Esophagus squamous epithelium (tissue), 4 donors: ENCODE results near the gene ATP8B3.

Experiments used
- CTCF ChIP-seq, 6 experiments: fragments of 450-650 bp in 4 of 6; fragments of 200-600 bp in 2 of 6; sonication (generic) in 2 of 6; IDR thresholded peaks; one replicate each; pipeline ENCODE4 v1.5.1; 2016 to 2019; ENCODE audit warnings: antibody characterized with exemption in 6 of 6, mild to moderate bottlenecking in 4 of 6, moderate library complexity in 4 of 6
- POLR2A ChIP-seq, 4 donors: fragments of 450-650 bp; IDR thresholded peaks; one replicate each; pipeline ENCODE4 v1.6.1; 2017; ENCODE audit warnings: antibody characterized with exemption in 4 of 4, mild to moderate bottlenecking in 4 of 4, moderate library complexity in 3 of 4

DNA sequence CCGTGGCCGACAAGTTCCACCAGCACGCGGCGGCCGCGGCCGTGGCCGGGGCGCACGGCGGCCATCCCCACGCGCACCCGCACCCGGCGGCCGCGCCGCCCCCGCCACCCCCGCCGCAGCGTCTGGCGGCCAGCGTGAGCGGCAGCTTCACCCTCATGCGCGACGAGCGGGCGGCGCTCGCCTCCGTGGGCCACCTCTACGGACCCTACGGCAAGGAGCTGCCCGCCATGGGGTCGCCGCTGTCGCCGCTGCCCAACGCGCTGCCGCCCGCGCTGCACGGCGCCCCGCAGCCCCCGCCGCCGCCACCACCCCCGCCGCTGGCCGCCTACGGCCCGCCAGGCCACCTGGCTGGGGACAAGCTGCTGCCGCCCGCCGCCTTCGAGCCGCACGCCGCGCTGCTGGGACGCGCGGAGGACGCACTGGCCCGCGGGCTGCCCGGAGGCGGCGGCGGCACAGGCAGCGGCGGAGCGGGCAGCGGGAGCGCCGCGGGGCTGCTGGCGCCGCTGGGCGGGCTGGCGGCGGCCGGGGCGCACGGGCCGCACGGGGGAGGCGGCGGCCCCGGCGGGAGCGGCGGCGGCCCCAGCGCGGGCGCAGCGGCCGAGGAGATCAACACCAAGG is 57.9 kb downstream of the ATP8B3 start:
- TF ChIP-seq CTCF (IDR thresholded peaks at IDR 0.05) (no peak), POLR2A (IDR thresholded peaks at IDR 0.05) (no peak)
